Activated CD4-positive, alpha-beta T cell treated with anti-CD3 and anti-CD28 coated beads, Interleukin-2, amount 10 ng/mL, durations not matched to agents 7 days and 5 days (primary cell): ENCODE data around the gene SLC48A1. TPM values are rescaled to one million over a fixed set of nuclear protein-coding genes. Genes with fewer than 3 reads are reported as not detected.

Experiments used
- total RNA-seq, 2 experiments: library from RNA; stranded (reverse); gene quantifications; one replicate each; pipeline ENCODE4 v1.2.3, GENCODE V29; 2021

SLC48A1 gene
- total RNA-seq, 2 experiments from 2014 or later: 7.9 to 9.1 TPM

Other genes with a start within 250 kb of the SLC48A1 start
- 10 to 100 TPM; 40.3 to 42.9 TPM for gene RPAP3, start 67.2 kb upstream of the SLC48A1 start, total RNA-seq
- gene ENDOU, start 47.7 kb upstream of the SLC48A1 start, total RNA-seq: not detected
- under 1 TPM in 1 of 2 experiments, not detected in 1; 0.15 TPM for gene RAPGEF3, start 14.4 kb upstream of the SLC48A1 start, total RNA-seq
- gene HDAC7, start 46.7 kb downstream of the SLC48A1 start, total RNA-seq: 100 to 1,000 TPM; 218 to 232 TPM
- gene VDR, start 131.8 kb downstream of the SLC48A1 start, total RNA-seq: 10 to 100 TPM; 16.4 to 17.3 TPM
- 100 to 1,000 TPM; 145 to 181 TPM for gene TMEM106C, start 190.4 kb downstream of the SLC48A1 start, total RNA-seq
- not detected for gene COL2A1, start 231.2 kb downstream of the SLC48A1 start, total RNA-seq